ENCODE measurements around the gene ALDH4A1. TPM values are rescaled to one million over a fixed set of nuclear protein-coding genes. Genes with fewer than 3 reads are reported as not detected.

Gene ALDH4A1
- total RNA-seq, 1 donor from 2014 or later: 13.8 TPM

DNA sequence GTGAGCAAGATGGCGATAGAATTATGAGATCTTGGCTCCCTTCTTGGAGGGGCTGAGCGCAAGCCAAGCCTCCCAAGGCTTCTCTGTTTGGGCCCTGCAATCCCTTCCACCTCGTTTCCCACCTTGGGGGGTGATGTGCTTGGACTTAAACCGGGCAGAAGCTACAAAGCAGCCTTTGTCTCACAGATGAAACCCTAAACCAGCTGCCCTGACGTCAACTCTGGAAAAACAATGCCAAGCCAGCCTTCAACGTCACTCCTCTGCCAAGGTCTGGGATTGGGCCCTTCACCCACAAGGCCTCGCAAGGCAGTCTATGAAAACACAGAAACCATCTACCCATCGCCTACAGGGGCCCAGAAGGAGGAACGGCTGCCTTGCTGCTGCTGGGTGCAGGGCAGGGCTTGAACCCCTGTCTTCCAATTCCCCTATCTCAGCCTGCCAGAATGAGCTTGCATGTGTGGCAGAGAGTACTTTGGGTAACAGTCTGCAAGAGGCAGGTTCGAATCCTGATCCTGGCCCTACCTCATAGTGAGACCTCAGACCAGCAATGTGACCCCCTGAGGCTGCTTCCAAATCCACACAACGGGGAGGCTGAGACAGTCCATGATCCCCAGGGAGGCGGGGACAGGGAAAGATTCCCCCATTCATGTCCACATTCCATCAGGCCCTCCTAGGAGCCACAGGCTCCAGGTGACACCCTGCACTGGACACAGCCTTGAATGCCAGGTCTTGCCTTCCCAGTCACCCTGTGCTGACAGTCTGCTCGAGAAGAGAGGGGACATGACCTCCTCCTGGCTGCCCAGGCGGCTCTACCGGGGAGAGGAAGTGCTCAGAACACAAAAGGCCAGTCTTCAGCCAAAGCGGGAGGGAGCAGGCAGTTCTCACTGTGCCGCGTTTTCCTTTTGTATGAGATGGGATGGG lies 39.1 kb upstream of the ALDH4A1 start:
- Histone ChIP-seq H4K20me1 (ENCODE audit: insufficient read depth, low read length) (peaks cover 93% of the 10 kb centered on the region), H3K27me3 (ENCODE audit: insufficient read depth, low read length) (no peaks in the 10 kb centered on the region), H2AFZ (ENCODE audit: low read depth, low read length) (peak overlapping the region; percentile 27), H3K9ac (ENCODE audit: low read length) (peak overlapping the region; percentile 81), H3K9me3 (ENCODE audit: insufficient read depth, low read depth, low read length) (no peaks in the 10 kb centered on the region), H3K4me1 (ENCODE audit: insufficient read depth, low read length) (peaks cover 54% of the 10 kb centered on the region), H3K4me3 (ENCODE audit: insufficient read depth, low read depth, low read length) (no peak overlapping the region), H3K4me2 (ENCODE audit: low read length) (peak overlapping the region; percentile 73), H3K79me2 (ENCODE audit: insufficient read depth, low read length) (peaks cover 99% of the 10 kb centered on the region), H3K27ac (ENCODE audit: low read depth, low read length) (peak overlapping the region; percentile 92), H3K36me3 (ENCODE audit: insufficient read depth, low read length) (peaks cover 2% of the 10 kb centered on the region)
- no peaks in the 10 kb centered on the region for H3K27me3 Mint-ChIP-seq (ENCODE audit: low read depth, unreplicated experiment)
- DNase-seq (ENCODE audit: low read depth) (peak; percentile 98), FAIRE-seq (no peak)
- peaks cover 53% of the 10 kb centered on the region for H3K4me1 Mint-ChIP-seq (ENCODE audit: low read depth, unreplicated experiment)
- H3K36me3 Mint-ChIP-seq (ENCODE audit: low read depth, unreplicated experiment): peaks cover 2% of the 10 kb centered on the region
- H3K27ac Mint-ChIP-seq (ENCODE audit: unreplicated experiment): peak overlapping the region; percentile 66
- peak overlapping the region; percentile 15 for H3K4me3 Mint-ChIP-seq (ENCODE audit: unreplicated experiment)
- TF ChIP-seq, protein P1, sequence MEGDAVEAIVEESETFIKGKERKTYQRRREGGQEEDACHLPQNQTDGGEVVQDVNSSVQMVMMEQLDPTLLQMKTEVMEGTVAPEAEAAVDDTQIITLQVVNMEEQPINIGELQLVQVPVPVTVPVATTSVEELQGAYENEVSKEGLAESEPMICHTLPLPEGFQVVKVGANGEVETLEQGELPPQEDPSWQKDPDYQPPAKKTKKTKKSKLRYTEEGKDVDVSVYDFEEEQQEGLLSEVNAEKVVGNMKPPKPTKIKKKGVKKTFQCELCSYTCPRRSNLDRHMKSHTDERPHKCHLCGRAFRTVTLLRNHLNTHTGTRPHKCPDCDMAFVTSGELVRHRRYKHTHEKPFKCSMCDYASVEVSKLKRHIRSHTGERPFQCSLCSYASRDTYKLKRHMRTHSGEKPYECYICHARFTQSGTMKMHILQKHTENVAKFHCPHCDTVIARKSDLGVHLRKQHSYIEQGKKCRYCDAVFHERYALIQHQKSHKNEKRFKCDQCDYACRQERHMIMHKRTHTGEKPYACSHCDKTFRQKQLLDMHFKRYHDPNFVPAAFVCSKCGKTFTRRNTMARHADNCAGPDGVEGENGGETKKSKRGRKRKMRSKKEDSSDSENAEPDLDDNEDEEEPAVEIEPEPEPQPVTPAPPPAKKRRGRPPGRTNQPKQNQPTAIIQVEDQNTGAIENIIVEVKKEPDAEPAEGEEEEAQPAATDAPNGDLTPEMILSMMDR (IDR thresholded peaks at IDR 0.05; ENCODE audit: insufficient read depth, low read depth, low read length): no peak
- no peak for TF ChIP-seq EZH2 (IDR thresholded peaks at IDR 0.05; ENCODE audit: insufficient read depth, low read length)
- no peaks in the 10 kb centered on the region for H3K9me3 Mint-ChIP-seq (ENCODE audit: unreplicated experiment)

DNA sequence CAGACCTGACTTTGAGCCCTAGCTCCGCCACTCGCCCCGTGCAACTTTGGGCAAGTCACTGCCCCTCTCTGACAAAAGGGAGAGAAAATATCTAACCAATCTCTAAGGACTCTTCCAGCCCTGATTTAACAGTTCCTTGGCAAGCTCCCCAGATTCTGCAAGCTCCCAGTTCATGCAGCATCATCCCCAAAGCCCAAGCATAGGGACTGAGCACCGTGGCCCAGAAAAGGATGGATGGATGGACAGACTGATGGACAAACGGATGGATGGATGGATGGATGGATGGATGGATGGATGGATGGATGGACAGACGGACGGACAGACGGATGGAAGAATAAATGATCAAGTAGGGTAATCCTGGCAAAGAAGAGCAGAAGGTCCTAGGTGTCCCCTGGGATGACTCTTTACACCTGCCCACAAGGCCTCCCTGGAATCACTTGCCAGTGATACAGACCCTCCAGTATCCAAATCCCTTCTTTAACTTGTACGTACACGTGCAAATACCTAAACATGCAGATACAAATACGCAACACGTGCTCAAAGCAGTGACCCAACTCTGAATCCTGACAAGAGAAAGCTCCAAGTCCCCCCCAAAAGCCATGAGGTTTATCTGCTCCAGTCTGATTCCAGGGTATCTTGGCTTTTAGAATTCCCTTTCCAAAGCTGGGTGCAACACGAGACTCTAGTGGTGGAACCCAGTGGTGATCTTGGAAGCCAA lies 38.1 kb upstream of the ALDH4A1 start:
- Histone ChIP-seq H3K27ac (ENCODE audit: low read depth, low read length) (peak overlapping the region; percentile 92), H3K27me3 (ENCODE audit: insufficient read depth, low read length) (no peaks in the 10 kb centered on the region), H3K4me3 (ENCODE audit: insufficient read depth, low read depth, low read length) (no peak overlapping the region), H3K4me1 (ENCODE audit: insufficient read depth, low read length) (peaks cover 49% of the 10 kb centered on the region), H2AFZ (ENCODE audit: low read depth, low read length) (no peak overlapping the region), H3K9me3 (ENCODE audit: insufficient read depth, low read depth, low read length) (no peaks in the 10 kb centered on the region), H4K20me1 (ENCODE audit: insufficient read depth, low read length) (peaks cover 94% of the 10 kb centered on the region), H3K36me3 (ENCODE audit: insufficient read depth, low read length) (peaks cover 2% of the 10 kb centered on the region), H3K4me2 (ENCODE audit: low read length) (peak overlapping the region; percentile 73), H3K79me2 (ENCODE audit: insufficient read depth, low read length) (peaks cover 100% of the 10 kb centered on the region), H3K9ac (ENCODE audit: low read length) (peak overlapping the region; percentile 81)
- FAIRE-seq: no peak
- peaks cover 2% of the 10 kb centered on the region for H3K36me3 Mint-ChIP-seq (ENCODE audit: low read depth, unreplicated experiment)
- no peaks in the 10 kb centered on the region for H3K9me3 Mint-ChIP-seq (ENCODE audit: unreplicated experiment)
- peak overlapping the region; percentile 66 for H3K27ac Mint-ChIP-seq (ENCODE audit: unreplicated experiment)
- TF ChIP-seq EZH2 (IDR thresholded peaks at IDR 0.05; ENCODE audit: insufficient read depth, low read length): no peak
- TF ChIP-seq, protein P1 (IDR thresholded peaks at IDR 0.05; ENCODE audit: insufficient read depth, low read depth, low read length): no peak
- no peak for DNase-seq (ENCODE audit: low read depth)
- no peaks in the 10 kb centered on the region for H3K27me3 Mint-ChIP-seq (ENCODE audit: low read depth, unreplicated experiment)
- H3K4me1 Mint-ChIP-seq (ENCODE audit: low read depth, unreplicated experiment): peaks cover 48% of the 10 kb centered on the region
- no peak overlapping the region for H3K4me3 Mint-ChIP-seq (ENCODE audit: unreplicated experiment)

Data from astrocyte (in vitro differentiated cells and primary cell).